ENCODE data around the gene LARP1.
A peak's percentile ranks its signal among the peaks of the same experiment; 100 is the strongest.
"Not testable (repeated sequence)": the region's sequence is repeated elsewhere in the genome, so short reads cannot be mapped to it uniquely, and the experiment has no call there.

The LARP1 gene

GRCh38 chr5:154736372-154736771, 18.8 kb upstream of the LARP1 start:
- DNase-seq: not testable (repeated sequence)

DNA sequence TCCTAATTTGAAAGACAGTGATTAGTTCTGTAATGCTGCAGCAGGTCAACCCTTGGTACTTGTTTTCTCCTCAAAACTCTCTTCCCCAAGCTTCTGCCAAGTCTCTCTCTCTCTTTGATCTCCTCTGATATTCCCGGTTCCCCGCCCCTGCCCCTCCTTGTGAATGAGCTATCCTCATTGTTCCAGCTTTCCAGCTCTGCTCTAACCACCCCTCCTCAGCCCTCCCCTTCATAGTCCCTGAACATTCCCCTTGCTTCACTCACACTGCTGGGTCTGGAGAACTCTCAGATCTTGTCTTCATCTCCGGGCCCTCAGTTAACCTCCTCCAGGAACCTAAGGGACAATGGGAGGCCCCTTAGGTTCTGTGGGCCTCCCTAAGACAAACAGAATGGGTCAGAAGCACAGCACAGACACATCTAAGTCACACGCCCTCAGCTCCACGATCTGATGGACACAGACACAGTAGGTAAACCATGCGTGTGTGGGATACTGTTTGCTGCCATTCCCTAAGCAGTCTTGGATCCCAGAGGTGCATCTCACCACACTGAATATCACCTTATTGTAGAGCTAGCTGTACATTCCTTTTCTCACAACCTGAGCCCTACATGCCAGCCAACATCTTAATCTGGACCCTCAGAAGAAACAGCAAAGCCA, 17.4 kb upstream of the LARP1 start:
- no peak for DNase-seq

GRCh38 chr5:154740483-154740882, 14.7 kb upstream of the LARP1 start:
- DNase-seq: no peak

GRCh38 chr5:154740957-154741356, 14.2 kb upstream of the LARP1 start:
- DNase-seq: no peak

- no peak for DNase-seq
Observed at GRCh38 chr5:154741415-154741814, 13.8 kb upstream of the LARP1 start.

DNA sequence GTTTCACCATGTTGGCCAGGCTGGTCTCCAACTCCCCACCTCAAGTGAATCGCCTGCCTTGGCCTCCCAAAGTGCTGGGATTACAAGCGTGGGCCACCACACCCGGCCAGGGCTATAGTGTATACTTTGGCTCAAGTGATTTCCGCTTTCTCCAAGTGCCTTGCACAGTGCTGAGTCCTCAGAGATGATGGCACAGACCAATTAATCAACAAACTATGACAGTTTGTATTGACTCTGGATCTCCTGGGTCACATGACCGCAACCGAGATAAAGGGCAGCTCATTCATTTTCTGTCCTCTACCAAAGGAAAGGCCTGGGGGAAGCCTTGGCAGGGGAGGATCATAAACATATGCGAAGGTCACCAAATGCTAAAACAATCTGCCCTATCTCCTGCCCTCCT, 11.4 kb upstream of the LARP1 start:
- no peak for DNase-seq

GRCh38 chr5:154745349-154745748, 9.8 kb upstream of the LARP1 start:
- no peak for DNase-seq

DNA sequence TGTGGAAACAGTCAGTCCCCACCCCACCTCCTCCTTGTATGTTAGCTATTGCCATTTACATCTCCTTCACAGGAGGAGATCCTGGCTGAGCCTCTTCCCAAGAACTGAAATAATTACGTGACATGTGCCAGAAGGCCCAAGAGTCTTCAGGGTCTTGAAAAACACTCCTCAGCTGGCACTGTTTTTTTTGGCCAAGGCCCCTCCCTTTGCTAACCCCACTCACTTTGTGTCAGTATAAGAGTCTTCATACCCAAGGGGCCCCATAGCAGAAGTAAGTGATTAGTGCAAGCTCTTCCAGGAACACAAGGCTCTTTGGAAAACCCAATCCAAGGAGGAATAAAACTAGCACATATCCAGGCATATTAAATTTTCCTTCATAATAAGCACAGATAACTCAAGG, 5.7 kb upstream of the LARP1 start:
- no peak for DNase-seq

DNA sequence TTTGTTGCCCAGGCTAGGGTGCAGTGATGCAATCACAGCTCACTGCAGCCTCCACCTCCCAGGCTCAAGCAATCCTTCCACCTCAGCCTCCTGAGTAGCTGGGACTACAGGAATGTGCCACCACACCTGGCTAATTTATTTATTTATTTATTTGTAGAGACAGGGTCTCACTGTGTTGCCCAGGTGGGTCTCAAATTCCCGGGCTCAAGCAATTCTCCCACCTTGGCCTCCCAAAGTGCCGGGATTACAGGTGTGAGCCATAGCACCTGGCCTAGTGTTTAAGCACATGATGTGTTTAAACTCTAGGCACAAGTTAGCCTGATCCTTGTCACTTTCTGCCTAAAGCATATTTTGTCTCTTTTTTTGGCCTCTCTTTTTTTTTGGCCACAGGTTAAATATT, 4.5 kb upstream of the LARP1 start:
- DNase-seq: not testable (repeated sequence)

GRCh38 chr5:154751854-154752253, 3.3 kb upstream of the LARP1 start:
- no peak for DNase-seq

- DNase-seq: no peak
Observed at GRCh38 chr5:154753792-154754191, 1.4 kb upstream of the LARP1 start.

DNA sequence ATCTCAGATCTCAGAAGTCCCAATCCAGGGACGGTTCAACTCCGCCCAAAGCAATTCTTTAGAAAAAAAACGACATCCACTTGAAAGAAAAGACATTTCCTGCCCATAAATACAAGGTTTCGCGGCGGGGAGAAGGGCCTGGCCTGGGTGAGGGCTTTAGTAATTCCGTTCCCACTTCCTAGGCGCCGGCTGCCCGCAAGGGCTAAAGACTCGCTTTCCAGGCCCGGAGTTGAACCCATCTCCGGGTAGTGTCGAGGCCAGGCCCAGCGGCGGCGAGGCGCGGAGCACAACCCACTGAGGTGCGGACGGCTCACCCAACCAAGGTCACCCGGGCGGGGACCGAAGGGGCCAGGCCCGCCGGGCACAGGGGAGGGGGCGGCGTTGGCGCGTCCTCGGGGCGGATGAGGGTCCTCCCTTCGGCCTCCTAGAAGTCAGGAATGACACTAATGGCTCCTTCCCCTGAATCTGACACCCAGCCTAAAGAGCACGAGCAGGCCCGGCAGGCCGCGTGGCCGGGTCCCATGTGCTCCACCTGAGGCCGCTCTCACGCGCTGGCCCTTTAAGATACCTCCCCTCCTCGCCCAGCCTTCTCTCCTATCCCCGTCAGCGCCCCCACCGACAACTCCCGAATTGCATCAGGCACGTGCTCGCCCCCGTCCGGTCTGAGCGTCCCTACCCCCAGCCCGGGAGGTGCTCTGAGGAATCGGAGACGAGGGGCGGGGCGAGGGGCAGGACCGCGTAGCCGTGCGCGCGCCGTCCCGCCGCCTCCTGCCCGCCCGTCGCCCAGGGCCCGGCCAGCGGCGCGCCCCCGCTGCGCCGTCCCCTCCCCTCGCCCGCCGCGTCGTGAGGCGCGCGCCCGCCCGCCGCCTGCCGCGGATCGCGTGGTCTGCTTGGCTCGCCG, 467 bp upstream of the LARP1 start:
- DNase-seq: peak; percentile 87

- DNase-seq: no peak
Observed at GRCh38 chr5:154756009-154756867, 1.1 kb downstream of the LARP1 start.

DNA sequence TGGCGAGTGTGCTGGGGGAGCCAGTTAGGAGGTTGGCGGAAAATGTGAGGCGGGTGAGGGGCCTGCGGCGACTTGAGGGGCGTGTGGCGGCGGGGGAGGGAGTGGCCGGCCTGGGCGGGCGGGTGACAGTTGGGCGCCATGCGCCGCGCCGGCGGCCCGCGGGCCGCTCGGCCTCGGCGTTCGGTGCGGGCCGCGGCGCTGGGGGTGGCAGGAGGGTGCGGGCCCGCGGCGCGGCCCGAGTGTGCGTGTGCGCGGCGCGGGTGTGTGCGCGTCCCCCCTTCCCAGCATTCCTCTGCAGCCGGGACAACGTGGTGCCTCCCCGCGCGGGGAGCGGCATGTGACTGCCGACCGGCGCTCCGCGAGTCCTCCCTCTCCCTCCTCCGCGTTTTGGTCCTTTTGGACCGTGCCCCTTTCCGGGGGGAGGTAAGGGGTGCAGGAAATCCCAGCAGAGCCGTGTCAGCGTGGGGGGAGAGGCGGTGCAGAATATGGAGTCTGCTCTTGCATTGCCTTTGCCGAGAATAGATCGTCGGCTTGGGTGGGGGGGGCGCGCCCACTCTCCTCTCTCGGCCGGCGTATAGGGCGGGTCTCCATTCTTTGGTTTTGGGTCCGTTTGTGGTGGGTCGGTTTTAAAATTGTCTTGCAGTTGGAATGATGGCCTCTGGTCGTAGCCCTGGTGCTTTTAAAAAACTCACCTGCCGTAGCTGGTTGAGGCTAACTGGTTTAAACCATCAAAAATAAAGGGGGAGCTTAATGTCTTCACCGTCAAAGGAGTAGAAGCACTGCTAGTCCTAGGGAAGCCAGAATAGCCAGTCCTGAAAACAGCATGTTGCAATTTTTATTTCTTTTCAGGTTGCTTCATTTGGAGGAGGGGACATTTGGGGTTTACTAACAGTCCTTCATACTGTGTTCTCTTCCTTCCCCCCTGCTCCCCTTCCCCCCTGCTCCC, 2.0 kb downstream of the LARP1 start:
- DNase-seq: peak; percentile 16

- DNase-seq: peak; percentile 45
Observed at GRCh38 chr5:154757814-154758406, 2.7 kb downstream of the LARP1 start.

- DNase-seq: no peak
Observed at GRCh38 chr5:154758493-154758892, 3.3 kb downstream of the LARP1 start.

- DNase-seq: no peak
Observed at GRCh38 chr5:154758977-154759376, 3.8 kb downstream of the LARP1 start.

DNA sequence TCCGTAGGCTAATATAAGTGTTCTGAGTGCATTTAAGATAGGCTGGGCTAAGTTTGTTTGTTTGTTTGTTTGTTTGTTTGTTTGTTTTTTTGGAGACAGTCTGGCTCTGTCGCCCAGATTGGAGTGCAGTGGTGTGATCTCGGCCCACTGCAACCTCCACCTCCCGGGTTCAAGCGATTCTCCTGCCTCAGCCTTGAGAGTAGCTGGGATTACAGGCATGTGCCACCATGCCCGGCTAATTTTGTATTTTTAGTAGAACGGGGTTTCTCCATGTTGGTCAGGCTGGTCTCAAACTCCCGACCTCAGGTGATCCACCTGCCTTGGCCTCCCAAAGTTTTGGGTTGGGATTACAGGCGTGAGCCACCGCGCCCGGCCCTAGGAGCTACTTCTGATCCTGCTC, 4.7 kb downstream of the LARP1 start:
- not testable (repeated sequence) for DNase-seq

- DNase-seq: no peak
Observed at GRCh38 chr5:154761046-154761736, 6.0 kb downstream of the LARP1 start.

- DNase-seq: no peak
Observed at GRCh38 chr5:154762261-154762660, 7.1 kb downstream of the LARP1 start.

DNA sequence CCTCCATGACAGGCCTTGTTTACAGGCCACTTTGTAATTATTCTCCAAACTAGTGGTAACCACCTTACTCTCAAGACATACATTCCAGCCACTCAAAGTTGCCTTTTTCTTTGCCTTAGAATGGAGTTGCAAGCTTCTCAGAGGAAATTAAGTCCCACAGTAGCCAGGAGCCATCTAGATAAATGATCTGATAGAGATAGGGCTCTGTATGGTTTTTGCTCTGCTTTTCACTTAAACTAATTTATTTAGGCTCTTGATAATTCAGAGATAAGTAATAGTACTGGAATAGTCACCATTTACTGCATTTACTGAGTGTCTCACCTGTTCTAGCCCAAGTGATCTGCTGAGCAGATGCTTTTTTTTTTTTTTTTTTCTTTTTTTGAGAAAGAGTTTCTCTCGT, 7.5 kb downstream of the LARP1 start:
- no peak for DNase-seq

Data from NCI-H1105 treated with DMSO at 0.1 percent for 48 hours (cell line).